HG02623 (cell line): ENCODE data around the gene SLC66A1.

ENCODE experiments used
- ATAC-seq: cut with Tn5 transposase; IDR thresholded peaks from one replicate; pipeline ENCODE4 v1.9.1; 2021; ENCODE audit warnings: moderate library complexity; ENCODE audit not compliant: unreplicated experiment

Gene SLC66A1

GRCh38 chr1:19342062-19342750 lies 30.1 kb downstream of the SLC66A1 start:
- ATAC-seq, result no peak

DNA sequence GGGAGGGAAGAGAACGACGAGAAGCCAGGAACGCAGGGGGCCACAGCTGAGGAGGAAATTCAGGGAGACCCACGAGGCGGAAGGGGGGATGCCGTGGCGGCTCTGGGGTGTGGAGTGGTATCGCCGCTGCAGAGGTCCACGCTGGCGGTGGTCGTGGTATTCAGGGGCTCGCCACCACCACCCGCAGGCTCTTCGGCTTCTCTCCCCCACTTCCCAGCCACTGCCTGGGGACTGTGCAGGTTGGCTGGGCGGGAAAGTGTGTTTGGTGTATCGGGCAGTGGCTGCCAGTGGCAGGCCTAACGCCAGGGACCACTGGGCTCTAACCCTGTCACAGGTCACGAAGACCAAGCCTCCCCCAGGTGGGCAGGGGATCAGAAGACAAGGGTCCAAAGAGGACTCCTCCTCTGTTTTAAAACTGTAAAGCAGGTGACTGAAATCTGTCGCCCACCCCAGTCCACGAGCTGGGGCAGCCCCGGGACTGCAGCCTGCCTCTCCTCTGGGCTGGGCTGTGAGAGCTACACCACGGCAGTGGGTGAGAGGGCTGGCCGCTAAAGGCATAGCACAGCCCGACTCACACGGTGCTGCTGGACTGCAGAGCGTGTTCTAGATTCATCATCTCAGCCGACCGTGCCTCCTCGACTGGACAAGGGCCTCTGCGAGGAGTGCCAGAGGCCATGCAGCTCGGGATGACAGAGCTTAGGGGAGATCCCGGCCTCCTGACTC lies 30.9 kb downstream of the SLC66A1 start:
- no peak for ATAC-seq

GRCh38 chr1:19343617-19344350 lies 31.7 kb downstream of the SLC66A1 start:
- no peak for ATAC-seq

DNA sequence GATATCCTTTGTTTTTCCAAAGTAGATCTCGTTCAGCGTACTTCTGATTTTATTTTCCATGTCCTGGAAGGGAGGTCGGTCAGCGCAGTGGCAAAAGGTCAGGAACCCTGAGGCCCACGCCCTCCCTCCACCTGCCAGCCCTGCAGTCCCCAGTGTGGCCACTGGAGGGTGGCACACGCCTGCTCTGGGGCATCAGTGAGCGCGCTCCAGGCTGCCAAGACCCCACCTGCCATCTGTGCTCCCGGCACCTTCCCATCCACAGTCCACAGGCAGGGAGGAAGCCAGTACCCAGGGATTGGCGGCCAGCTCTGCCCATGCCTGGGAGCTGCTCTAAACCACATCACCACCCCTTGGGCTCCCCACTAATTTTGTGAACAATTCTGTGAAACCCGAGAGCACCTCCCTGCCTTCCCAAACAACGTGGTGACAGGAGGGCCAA lies 32.3 kb downstream of the SLC66A1 start:
- no peak for ATAC-seq

GRCh38 chr1:19344831-19345230 lies 32.7 kb downstream of the SLC66A1 start:
- ATAC-seq, result no peak

DNA sequence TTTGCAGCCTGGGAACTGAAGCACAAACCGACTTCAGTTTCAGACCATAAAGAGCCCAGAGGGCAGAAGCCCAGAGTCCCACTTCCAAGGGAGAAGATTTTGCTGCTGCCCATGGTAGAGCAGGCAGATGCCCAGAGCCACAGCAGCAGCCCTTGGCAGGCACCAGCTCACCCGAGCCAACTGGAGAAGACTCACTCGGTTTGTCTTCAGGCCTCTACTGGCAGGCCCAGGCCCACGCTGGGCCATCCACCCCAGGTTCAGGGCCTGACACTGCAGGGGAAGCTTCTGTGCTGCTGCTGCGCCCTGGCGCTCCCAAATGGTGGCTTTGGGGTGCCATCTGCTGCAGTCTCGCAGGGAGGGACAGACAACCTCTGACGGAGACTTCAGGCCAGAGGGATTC lies 33.3 kb downstream of the SLC66A1 start:
- ATAC-seq, result no peak

DNA sequence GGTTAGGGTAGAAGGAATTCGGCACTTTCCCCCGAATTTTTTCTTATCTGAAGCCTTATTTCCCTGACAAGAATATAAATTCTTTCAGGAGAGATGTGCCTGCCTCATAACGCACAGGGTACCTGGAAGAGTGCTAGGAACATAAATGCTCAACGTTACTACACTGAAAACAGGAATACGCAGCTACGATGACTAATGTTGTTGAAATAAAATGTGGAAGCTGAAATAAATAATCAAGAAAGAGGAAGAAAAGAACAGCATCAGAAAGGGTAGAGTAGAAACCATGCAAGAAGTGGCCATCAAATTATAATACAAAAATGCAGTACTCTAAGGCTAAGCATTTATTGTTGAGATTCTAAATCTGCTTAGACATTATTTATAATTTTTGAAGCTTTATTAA lies 33.9 kb downstream of the SLC66A1 start:
- ATAC-seq, result no peak

- ATAC-seq, result no peak
Measured at GRCh38 chr1:19347533-19348172, 35.5 kb downstream of the SLC66A1 start.

DNA sequence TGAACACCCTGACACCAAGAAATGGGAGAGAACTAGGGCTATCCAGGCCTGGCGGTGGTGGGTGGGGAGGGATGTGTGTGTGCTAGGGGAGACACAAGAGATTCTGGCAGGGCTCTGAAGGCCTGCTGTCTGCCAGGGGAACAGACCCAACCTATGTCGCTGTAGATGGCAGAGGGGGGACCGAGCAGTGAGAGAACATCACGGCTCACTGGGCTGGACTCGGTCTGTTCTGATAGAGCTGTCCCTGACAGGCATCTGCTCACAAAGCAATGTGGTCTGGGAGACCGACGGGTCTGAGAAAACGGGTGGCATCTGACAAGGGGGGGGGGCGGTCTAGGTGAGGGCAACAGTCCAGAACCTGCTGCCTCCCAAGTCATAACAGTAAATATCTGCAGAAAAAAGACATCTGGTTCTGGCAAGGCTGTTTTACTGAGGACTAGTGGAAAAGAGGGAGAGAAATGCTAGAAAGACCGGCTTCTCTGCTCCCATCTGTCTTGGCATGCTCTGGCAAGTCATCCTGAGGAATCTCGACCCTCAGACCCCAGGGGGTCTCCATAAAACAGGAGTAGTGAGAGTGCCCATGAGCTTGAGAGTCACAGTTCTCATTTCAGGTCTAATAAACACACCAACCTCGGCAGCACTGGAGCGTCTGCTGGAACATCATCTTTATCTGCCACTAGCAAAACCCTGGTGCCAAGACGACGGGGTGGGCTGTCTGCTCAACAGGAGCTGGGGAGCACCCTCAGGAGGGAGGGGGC lies 36.5 kb downstream of the SLC66A1 start:
- ATAC-seq, result no peak

DNA sequence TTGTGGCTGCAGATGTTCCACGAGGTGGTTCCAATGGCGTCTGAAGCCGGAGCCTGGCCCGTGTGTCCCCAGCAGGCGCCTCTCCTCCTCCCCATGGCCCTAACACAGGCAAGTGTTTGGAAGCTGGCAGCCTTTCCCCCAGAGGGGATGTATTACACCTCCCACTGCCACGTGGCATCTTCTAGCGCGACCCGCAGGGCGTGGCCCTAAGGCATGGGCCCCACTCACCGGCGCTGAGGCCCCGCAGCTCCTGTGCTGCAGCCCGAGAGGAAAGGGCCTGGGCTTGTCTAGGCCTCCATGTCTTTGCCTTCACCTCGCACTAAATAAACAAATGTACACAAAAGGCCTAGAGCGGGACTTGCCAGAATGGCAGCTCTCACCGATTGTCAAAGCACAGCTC lies 37.9 kb downstream of the SLC66A1 start:
- no peak for ATAC-seq

GRCh38 chr1:19350566-19350965 lies 38.4 kb downstream of the SLC66A1 start:
- ATAC-seq, result no peak

DNA sequence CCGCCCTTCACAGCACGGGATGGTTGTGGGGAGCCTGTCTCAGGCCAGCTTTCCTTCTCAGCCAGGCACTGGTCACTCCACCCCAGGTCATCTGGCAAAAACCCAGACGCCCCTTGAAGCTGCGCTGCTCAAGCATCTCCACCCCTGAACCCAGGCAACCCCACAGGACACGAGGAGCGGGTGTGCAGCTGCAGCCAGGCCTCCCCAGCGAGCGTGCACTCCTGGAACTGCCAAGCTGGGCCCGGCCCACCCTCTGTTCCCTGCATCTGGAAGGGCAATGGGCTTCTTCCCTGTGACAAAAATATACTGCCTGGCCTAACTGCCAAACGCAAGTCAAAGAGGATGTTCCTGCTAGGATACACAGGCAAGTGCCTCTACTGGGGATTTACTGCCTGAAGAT lies 39.7 kb downstream of the SLC66A1 start:
- no peak for ATAC-seq

- ATAC-seq, result no peak
Measured at GRCh38 chr1:19352839-19353238, 40.7 kb downstream of the SLC66A1 start.

DNA sequence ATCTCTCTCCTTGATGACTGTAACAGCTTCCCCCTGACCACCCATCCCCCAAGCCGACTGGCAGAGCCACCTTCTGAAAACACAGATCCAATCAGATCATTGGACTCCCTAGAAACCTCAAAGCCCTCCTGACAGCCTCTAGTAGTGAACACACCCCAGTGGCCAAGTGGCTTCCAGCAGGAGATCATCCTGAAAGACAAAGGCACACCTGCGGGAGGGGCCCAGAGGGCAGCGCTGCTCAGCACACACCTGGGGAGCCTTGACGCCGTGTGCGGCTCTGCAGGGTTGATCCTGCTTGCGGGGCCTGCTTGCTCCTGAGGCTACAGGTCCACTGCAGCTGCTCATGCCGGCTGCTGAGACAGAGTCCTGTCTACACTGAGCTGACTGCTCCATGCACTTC lies 41.5 kb downstream of the SLC66A1 start:
- ATAC-seq, result no peak

GRCh38 chr1:19354531-19354981 lies 42.4 kb downstream of the SLC66A1 start:
- no peak for ATAC-seq

- ATAC-seq, result no peak
Measured at GRCh38 chr1:19356266-19356665, 44.1 kb downstream of the SLC66A1 start.

- ATAC-seq, result no peak
Measured at GRCh38 chr1:19357299-19357986, 45.3 kb downstream of the SLC66A1 start.

DNA sequence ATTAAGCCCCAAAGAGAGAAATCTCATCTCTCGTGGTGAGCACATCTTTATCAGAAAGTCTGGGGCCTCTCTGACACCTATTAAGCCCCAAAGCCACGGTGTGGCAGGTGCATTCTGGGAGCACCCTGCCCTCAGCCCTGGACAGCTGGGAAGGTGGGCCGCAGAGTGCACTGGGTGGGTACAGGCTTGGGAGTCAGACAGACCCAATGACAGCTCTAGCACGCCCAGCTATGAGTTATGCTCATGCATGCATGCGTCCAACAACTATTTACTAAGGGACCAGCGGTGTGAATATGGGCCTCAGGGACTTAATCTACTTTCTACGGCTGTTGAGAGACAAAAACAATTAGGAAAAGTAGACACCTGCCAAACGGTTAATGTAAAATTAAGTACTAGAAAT lies 46.6 kb downstream of the SLC66A1 start:
- ATAC-seq, result no peak

DNA sequence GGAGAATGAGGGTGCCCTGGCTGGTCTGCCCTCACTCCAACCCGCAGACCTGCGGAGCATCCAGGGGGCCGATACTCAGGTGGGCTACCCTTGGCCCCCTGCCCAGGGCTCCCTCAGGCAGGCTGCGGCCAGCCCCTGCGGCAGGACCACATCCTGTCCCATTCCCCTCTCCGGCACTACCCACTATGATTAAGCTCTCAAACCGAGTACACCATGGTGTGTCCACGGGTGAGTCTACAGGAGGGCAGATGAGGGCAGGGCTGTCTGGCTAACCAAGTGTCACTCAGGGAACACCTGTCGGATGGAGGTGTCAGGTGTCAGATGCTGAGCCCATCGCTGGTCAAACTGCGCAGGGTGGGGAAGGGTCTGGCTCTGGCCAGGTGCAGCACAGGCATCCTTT lies 47.2 kb downstream of the SLC66A1 start:
- ATAC-seq, result no peak

GRCh38 chr1:19360016-19360415 lies 47.9 kb downstream of the SLC66A1 start:
- no peak for ATAC-seq
